ENCODE measurements around the gene EFNA5. TPM values are rescaled to one million over a fixed set of nuclear protein-coding genes. Genes with fewer than 3 reads are reported as not detected.

Gene EFNA5
- total and polyA plus RNA-seq, 2 of the 8 experiments (the other 6 are each of a cell fraction or from before 2014, with no cell fraction given), result 9.6 to 21.8 TPM

DNA sequence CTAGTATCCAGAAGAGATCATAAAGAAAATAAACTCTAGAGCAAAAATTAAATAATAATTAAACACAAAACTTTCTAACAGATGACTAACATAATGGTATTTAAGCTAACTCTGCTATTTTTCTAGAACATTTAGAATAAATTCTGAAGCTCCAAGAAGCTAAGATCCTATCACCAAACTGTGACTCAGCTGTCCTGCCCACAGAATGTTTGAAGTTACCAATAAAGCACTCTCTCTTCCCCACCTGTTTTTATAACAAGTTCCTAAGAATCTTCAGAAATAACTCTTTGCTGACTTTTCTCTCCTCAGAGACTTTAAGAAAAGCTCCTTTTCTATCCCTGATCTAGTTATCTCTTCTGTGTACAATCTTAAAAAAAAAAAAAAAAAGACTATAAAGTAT lies 6.0 kb upstream of the EFNA5 start:
- Histone ChIP-seq H2BK12ac (ENCODE audit: low read depth, low read length) (no peak overlapping the region), H2AK5ac (ENCODE audit: low read depth, low read length) (no peak overlapping the region), H3K4me3 (ENCODE audit: extremely low read depth in 1 of 4, insufficient read depth in 2 of 4, low read depth in 3 of 4, low read length in 4 of 4) (no peak overlapping the region), H3K79me2 (ENCODE audit: control insufficient read depth in 1 of 2, insufficient read depth in 2 of 2, low read length in 2 of 2) (no peaks in the 10 kb centered on the region), H4K8ac (ENCODE audit: extremely low read depth, insufficient read depth, low read length) (no peak overlapping the region), H2AFZ (ENCODE audit: low read length) (no peak overlapping the region), H3K9ac (replicated peaks in 1 of 4; ENCODE audit: extremely low read depth in 1 of 4, low read depth in 3 of 4, low read length in 3 of 4) (no peak overlapping the region), H2BK20ac (ENCODE audit: low read length) (no peak overlapping the region), H3K18ac (ENCODE audit: extremely low read depth, low read length) (no peak overlapping the region), H3K4me2 (ENCODE audit: insufficient read depth in 1 of 2, low read depth in 2 of 2, low read length in 2 of 2) (no peak overlapping the region), H3K27me3 (replicated peaks in 1 of 4; ENCODE audit: control insufficient read depth in 3 of 4, extremely low read depth in 1 of 4, insufficient read depth in 3 of 4, low read length in 3 of 4) (no peaks in the 10 kb centered on the region), H3K36me3 (ENCODE audit: control insufficient read depth in 2 of 4, insufficient read depth in 4 of 4, low read length in 3 of 4) (no peaks in the 10 kb centered on the region), H4K5ac (ENCODE audit: insufficient read length, low read depth, low read length) (no peak overlapping the region), H2BK5ac (ENCODE audit: low read depth, low read length) (no peak overlapping the region), H2BK120ac (replicated peaks; ENCODE audit: low read depth, low read length) (no peak overlapping the region), H4K91ac (replicated peaks; ENCODE audit: insufficient read length, low read length) (no peak overlapping the region), H4K20me1 (replicated peaks in 1 of 2; ENCODE audit: control insufficient read depth in 1 of 2, insufficient read depth in 2 of 2, low read length in 2 of 2) (no peaks in the 10 kb centered on the region), H3K56ac (replicated peaks; ENCODE audit: insufficient read length, low read depth, low read length) (no peak overlapping the region), H3K14ac (ENCODE audit: insufficient read length) (no peak overlapping the region), H3K23me2 (ENCODE audit: low read depth, low read length) (peaks cover 10% of the 10 kb centered on the region), H3K23ac (ENCODE audit: insufficient read length) (no peak overlapping the region), H3K4ac (replicated peaks; ENCODE audit: insufficient read length, low read depth, low read length) (no peak overlapping the region), H3K27ac (ENCODE audit: low read depth, low read length) (no peak overlapping the region), H3K79me1 (ENCODE audit: low read depth, low read length) (no peaks in the 10 kb centered on the region), H2BK15ac (ENCODE audit: low read length) (no peak overlapping the region), H3K4me1 (replicated peaks in 1 of 4; ENCODE audit: control insufficient read depth in 3 of 4, insufficient read depth in 4 of 4, low read length in 3 of 4) (peaks cover 0 to 2% (median 0%) of the 10 kb centered on the region in 4 experiments; a peak in 1 of 7 replicates), H3K9me3 (ENCODE audit: insufficient read depth in 2 of 2, low read depth in 1 of 2, low read length in 1 of 2) (no peaks in the 10 kb centered on the region)
- ChIA-PET CTCF (ENCODE audit: partially characterized antibody) (interaction anchor here (0.6 to 1.9 kb wide), 5 partner anchors 13 to 528 kb away, joined by 3 to 5 read pairs (median 4); no protein-coding TSS in a partner anchor), POLR2A (ENCODE audit: partially characterized antibody) (no interaction called here)
- FAIRE-seq, result no peak
- DNase-seq (ENCODE audit: low read depth in 1 of 2, low spot score in 2 of 2), result no peak
- TF ChIP-seq RAD21 (IDR thresholded peaks at IDR 0.05 in 1 of 2, conservative IDR thresholded peaks at IDR 0.05 in 1 of 2; ENCODE audit: low read depth in 2 of 2, low read length in 2 of 2) (no peak), GTF2F1 (IDR thresholded peaks at IDR 0.05; ENCODE audit: borderline replicate concordance, low read depth, low read length) (no peak), NRF1 (IDR thresholded peaks at IDR 0.05; ENCODE audit: low read depth, low read length) (no peak), BRCA1 (IDR thresholded peaks at IDR 0.05; ENCODE audit: low read depth, low read length) (no peak), SAP30 (IDR thresholded peaks at IDR 0.05; ENCODE audit: insufficient read depth, insufficient replicate concordance, low read length) (no peak), RXRA (IDR thresholded peaks at IDR 0.05; ENCODE audit: insufficient read depth, low read depth, low read length) (no peak), SP2 (IDR thresholded peaks at IDR 0.05; ENCODE audit: low read length) (no peak), CHD2 (IDR thresholded peaks at IDR 0.05; ENCODE audit: low read length) (no peak), BCL11A (IDR thresholded peaks at IDR 0.05; ENCODE audit: low read depth in 2 of 2, low read length in 2 of 2) (no peak), ASH2L (IDR thresholded peaks at IDR 0.05; ENCODE audit: low read length) (no peak), TAF7 (optimal IDR thresholded peaks at IDR 0.05; ENCODE audit: borderline replicate concordance, low read depth, low read length) (no peak), KDM4A (IDR thresholded peaks at IDR 0.05; ENCODE audit: low read depth, low read length, severe bottlenecking) (no peak), SRF (IDR thresholded peaks at IDR 0.05; ENCODE audit: low read depth, low read length) (no peak), POLR2A (IDR thresholded peaks at IDR 0.05; ENCODE audit: control extremely low read depth in 1 of 2, low read depth in 2 of 2, low read length in 2 of 2) (no peak), BACH1 (IDR thresholded peaks at IDR 0.05; ENCODE audit: low read length) (no peak)

Measured in H1 (cell line).